IMR-90 (cell line): ENCODE data around the gene SLC6A13. TPM values are rescaled to one million over a fixed set of nuclear protein-coding genes. Genes with fewer than 3 reads are reported as not detected.
A peak's percentile ranks its signal among the peaks of the same experiment; 100 is the strongest.

Experiments
- ATAC-seq: fragments of 200-7000 bp; cut with Tn5 transposase; 2 replicates; pipeline ENCODE4 v1.9.1; 2020; ENCODE audit warnings: low read depth, mild to moderate bottlenecking, moderate library complexity
- BruUV-seq: library from RNA; stranded (reverse); fragments of 400-500 nt; replicated peaks from 2 replicates; lab custom pipeline; 2021; lab: Mats Ljungman, UMichigan
- CTCF ChIA-PET: fragments of 300-600 bp; formaldehyde crosslinking; extraction: SDS; loops from one replicate; lab custom pipeline; 2021; ENCODE audit warnings: antibody characterized with exemption; lab: Yijun Ruan, JAX
- POLR2A ChIA-PET: fragments of 300-600 bp; sonication (Branson Sonifier 250); formaldehyde crosslinking; loops from one replicate; lab custom pipeline; 2022; ENCODE audit warnings: antibody characterized with exemption; ENCODE audit not compliant: unreplicated experiment; lab: Charles Lee
- DNase-seq: peaks from one replicate; pipeline ENCODE4 v3.0.0; 2013
- H2AFZ ChIP-seq: replicated peaks from 2 replicates; pipeline ENCODE3; 2013; ENCODE audit warnings: low read length, mild to moderate bottlenecking; ENCODE audit not compliant: poor library complexity
- H2AK5ac ChIP-seq: 2 replicates; pipeline ENCODE4 v1.6.1; 2013; ENCODE audit warnings: low read depth, low read length, inconsistent platforms
- H2AK9ac ChIP-seq: replicated peaks from 2 replicates; pipeline ENCODE3; 2013; ENCODE audit warnings: mild to moderate bottlenecking, low read depth, low read length, moderate library complexity; ENCODE audit not compliant: poor library complexity
- H2BK120ac ChIP-seq: 2 replicates; pipeline ENCODE4 v1.6.1; 2013; ENCODE audit warnings: low read depth, low read length, inconsistent platforms
- H2BK15ac ChIP-seq: 3 replicates; pipeline ENCODE4 v1.6.1; 2013; ENCODE audit warnings: low read depth, low read length, inconsistent platforms
- H2BK20ac ChIP-seq: 2 replicates; pipeline ENCODE4 v1.6.1; 2013; ENCODE audit warnings: low read depth, mild to moderate bottlenecking, inconsistent platforms, low read length, moderate library complexity
- H2BK5ac ChIP-seq: 2 replicates; pipeline ENCODE4 v1.6.1; 2013; ENCODE audit warnings: mild to moderate bottlenecking, low read depth, low read length, inconsistent platforms; ENCODE audit not compliant: poor library complexity, severe bottlenecking
- H3K14ac ChIP-seq: replicated peaks from 2 replicates; pipeline ENCODE4 v1.6.1; 2013; ENCODE audit warnings: low read depth, low read length, inconsistent platforms
- H3K18ac ChIP-seq: 2 replicates; pipeline ENCODE4 v1.6.1; 2013; ENCODE audit warnings: low read depth, low read length, control low read depth
- H3K23ac ChIP-seq: 2 replicates; pipeline ENCODE4 v1.6.1; 2013; ENCODE audit warnings: low read depth, low read length, inconsistent platforms
- H3K27ac ChIP-seq: 2 replicates; pipeline ENCODE4 v1.5.1; 2013; ENCODE audit warnings: mild to moderate bottlenecking, control low read depth, low read length; ENCODE audit not compliant: insufficient read depth
- H3K27me3 ChIP-seq: 2 replicates; pipeline ENCODE4 v1.6.1; 2013; ENCODE audit warnings: low read length; ENCODE audit not compliant: control insufficient read depth, insufficient read depth
- H3K36me3 ChIP-seq: 2 replicates; pipeline ENCODE4 v1.6.1; 2013; ENCODE audit warnings: low read length, mixed read lengths; ENCODE audit not compliant: control insufficient read depth, insufficient read depth
- H3K4ac ChIP-seq: 2 replicates; pipeline ENCODE4 v1.6.1; 2013; ENCODE audit warnings: low read depth, low read length, inconsistent platforms
- H3K4me1 ChIP-seq: 2 replicates; pipeline ENCODE4 v1.6.1; 2013; ENCODE audit warnings: low read length, mixed read lengths; ENCODE audit not compliant: control insufficient read depth, insufficient read depth
- H3K4me2 ChIP-seq: 2 replicates; pipeline ENCODE4 v1.6.1; 2013; ENCODE audit warnings: low read depth, mild to moderate bottlenecking, control low read depth, low read length, moderate library complexity
- H3K4me3 ChIP-seq: 2 replicates; pipeline ENCODE4 v1.5.1; 2013; ENCODE audit warnings: low read depth, mild to moderate bottlenecking, control low read depth, low read length, moderate library complexity; ENCODE audit not compliant: insufficient read depth
- H3K56ac ChIP-seq: 2 replicates; pipeline ENCODE4 v1.6.1; 2013; ENCODE audit warnings: low read length, inconsistent platforms; ENCODE audit not compliant: insufficient read depth; ENCODE audit errors: extremely low read depth
- H3K79me1 ChIP-seq, 2 experiments: 2 replicates each; pipeline ENCODE4 v1.6.1; 2013; ENCODE audit warnings: low read length in 2 of 2, inconsistent platforms in 1 of 2, low read depth in 1 of 2
- H3K9ac ChIP-seq: 2 replicates; pipeline ENCODE4 v1.6.1; 2013; ENCODE audit warnings: low read depth, low read length, control low read depth
- H3K9me1 ChIP-seq: 2 replicates; pipeline ENCODE4 v1.6.1; 2013; ENCODE audit warnings: low read length, inconsistent platforms; ENCODE audit not compliant: insufficient read depth
- H3K9me3 ChIP-seq: 2 replicates; pipeline ENCODE4 v1.6.1; 2013; ENCODE audit warnings: low read length; ENCODE audit not compliant: control insufficient read depth, insufficient read depth
- H4K20me1 ChIP-seq: 2 replicates; pipeline ENCODE4 v1.6.1; 2013; ENCODE audit warnings: low read length, inconsistent platforms; ENCODE audit not compliant: insufficient read depth
- H4K5ac ChIP-seq: 2 replicates; pipeline ENCODE4 v1.6.1; 2013; ENCODE audit warnings: mild to moderate bottlenecking, low read depth, low read length, control low read depth
- H4K8ac ChIP-seq, 2 experiments: 2 replicates each; pipeline ENCODE4 v1.6.1; 2013; ENCODE audit warnings: low read depth in 2 of 2, low read length in 2 of 2, control low read depth in 1 of 2, inconsistent platforms in 1 of 2
- H4K91ac ChIP-seq: 2 replicates; pipeline ENCODE4 v1.6.1; 2013; ENCODE audit warnings: low read depth, low read length, inconsistent platforms; ENCODE audit not compliant: insufficient read depth
- BHLHE40 ChIP-seq: fragments of 150-350 bp; IDR thresholded peaks from 2 replicates; pipeline ENCODE4 v1.6.1; 2016; ENCODE audit warnings: mild to moderate bottlenecking, low read depth, low read length
- CEBPB ChIP-seq: IDR thresholded peaks from 2 replicates; pipeline ENCODE4 v1.6.1; 2012; ENCODE audit warnings: low read depth, low read length, improper control_type of control experiment
- CHD1 ChIP-seq: IDR thresholded peaks from 2 replicates; pipeline ENCODE4 v1.6.1; 2012; ENCODE audit warnings: low read depth, low read length, improper control_type of control experiment
- CTCF ChIP-seq: conservative IDR thresholded peaks from 2 replicates; pipeline ENCODE4 v1.5.1; 2012; ENCODE audit warnings: mild to moderate bottlenecking, low read depth, low read length, improper control_type of control experiment
- FOS ChIP-seq: fragments of 150-350 bp; IDR thresholded peaks from 2 replicates; pipeline ENCODE4 v1.6.1; 2016; ENCODE audit warnings: low read depth, low read length
- MAFK ChIP-seq: IDR thresholded peaks from 2 replicates; pipeline ENCODE4 v1.6.1; 2012; ENCODE audit warnings: low read depth, low read length, improper control_type of control experiment
- MAZ ChIP-seq: IDR thresholded peaks from 2 replicates; pipeline ENCODE4 v1.6.1; 2012; ENCODE audit warnings: low read depth, mild to moderate bottlenecking, low read length, improper control_type of control experiment, moderate library complexity, borderline replicate concordance
- MXI1 ChIP-seq: IDR thresholded peaks from 2 replicates; pipeline ENCODE4 v1.6.1; 2012; ENCODE audit warnings: low read depth, mild to moderate bottlenecking, low read length, moderate library complexity, borderline replicate concordance
- NFE2L2 ChIP-seq: fragments of 150-350 bp; IDR thresholded peaks from 2 replicates; pipeline ENCODE4 v1.6.1; 2016; ENCODE audit warnings: low read depth, mild to moderate bottlenecking, low read length
- POLR2A ChIP-seq: IDR thresholded peaks from 2 replicates; pipeline ENCODE4 v1.6.1; 2012; ENCODE audit warnings: mild to moderate bottlenecking, low read depth, low read length
- RAD21 ChIP-seq: IDR thresholded peaks from 2 replicates; pipeline ENCODE4 v1.6.1; 2012; ENCODE audit warnings: low read length, improper control_type of control experiment
- RCOR1 ChIP-seq: IDR thresholded peaks from 2 replicates; pipeline ENCODE4 v1.6.1; 2012; ENCODE audit warnings: mild to moderate bottlenecking, low read length, improper control_type of control experiment; ENCODE audit not compliant: insufficient replicate concordance
- RFX5 ChIP-seq: IDR thresholded peaks from 2 replicates; pipeline ENCODE4 v1.8.0; 2012; ENCODE audit warnings: low read depth, mild to moderate bottlenecking, low read length, moderate library complexity
- SMC3 ChIP-seq: fragments of 150-350 bp; IDR thresholded peaks from 2 replicates; pipeline ENCODE4 v1.6.1; 2016; ENCODE audit warnings: low read depth, mild to moderate bottlenecking, antibody characterized with exemption, low read length, moderate library complexity
- USF2 ChIP-seq: fragments of 150-350 bp; IDR thresholded peaks from 2 replicates; pipeline ENCODE4 v1.6.1; 2017; ENCODE audit warnings: mild to moderate bottlenecking, antibody characterized with exemption, low read length, low read depth
- WGBS, 2 experiments: methylation state at CpG; one replicate each; pipeline versions ENCODE4 v1.1.5 to v1.1.7; 2013; ENCODE audit warnings: missing lambda C conversion rate in 2 of 2; ENCODE audit not compliant: insufficient read length in 1 of 2; ENCODE audit errors: extremely low coverage in 2 of 2; 5-methylcytosine and 5-hydroxymethylcytosine counted together
- dilution Hi-C: fragments of 300-500 bp; cut with HindIII; formaldehyde crosslinking; loops from one replicate; pipeline ENCODE4 v1.14.3; 2018; ENCODE audit warnings: low sequenced_read_pairs; ENCODE audit not compliant: unreplicated experiment
- in situ Hi-C: fragments of 300-500 bp; cut with MboI; formaldehyde crosslinking; loops from 3 replicates; pipeline ENCODE4 v1.14.3; 2019; ENCODE audit warnings: low sequenced_read_pairs, inconsistent platforms, mixed read lengths
- intact Hi-C: fragments of 100-400 bp; cut with micrococcal nuclease; formaldehyde crosslinking; loops from 2 replicates; pipeline ENCODE4 v1.10.0; 2022
- polyA plus RNA-seq, 3 experiments: library from polyadenylated mRNA; depleted of rRNA; stranded (reverse); fragments of >200 nt; gene quantifications; 2 replicates each; pipeline ENCODE4 v1.2.3, GENCODE V29; 2012; ENCODE audit warnings: low replicate concordance in 1 of 3
- total RNA-seq: library from RNA; depleted of rRNA; stranded (reverse); fragments of >200 nt; gene quantifications from 2 replicates; pipeline ENCODE4 v1.2.3, GENCODE V29; 2012
- TF ChIP-seq, protein P1 (sequence below): fragments of 150-350 bp; IDR thresholded peaks from 2 replicates; pipeline ENCODE4 v1.6.1; 2016; ENCODE audit warnings: low read depth, mild to moderate bottlenecking, low read length, moderate library complexity, borderline replicate concordance

The SLC6A13 gene
- total and polyA plus RNA-seq, 2 of the 4 experiments (the other 2 are of a cell fraction) = under 0.01 to 0.10 TPM

GRCh38 chr12:181921-182320 is 80.7 kb downstream of the SLC6A13 start:
- Histone ChIP-seq H4K91ac (peak overlapping the region; percentile 86), H2AFZ (peak overlapping the region; percentile 94), H4K20me1 (no peaks in the 10 kb centered on the region), H2BK20ac (peak overlapping the region; percentile 92), H2AK9ac (peak overlapping the region; percentile 73), H3K4me2 (no peak overlapping the region), H3K18ac (no peak overlapping the region), H3K4ac (peak overlapping the region; percentile 92), H3K27ac (no peak overlapping the region; the same call in 1 of the 2 replicates), H2AK5ac (peak overlapping the region; percentile 8), H4K8ac (peak overlapping the region in 1 of 2 experiments; percentile 92; a peak in 1 of 4 replicates), H3K4me3 (no peak overlapping the region), H2BK120ac (peak overlapping the region; percentile 59), H3K4me1 (peaks cover 21% of the 10 kb centered on the region), H3K9ac (no peak overlapping the region), H2BK15ac (peak overlapping the region; percentile 56; the same call in 1 of the 3 replicates), H4K5ac (no peak overlapping the region; the same call in 1 of the 2 replicates), H3K56ac (no peak overlapping the region; the same call in 1 of the 2 replicates), H3K27me3 (no peaks in the 10 kb centered on the region), H3K23ac (no peak overlapping the region), H3K36me3 (no peaks in the 10 kb centered on the region), H3K9me3 (no peaks in the 10 kb centered on the region), H2BK5ac (peak overlapping the region; percentile 89), H3K79me1 (peaks cover 0 to 7% of the 10 kb centered on the region in 2 experiments; a peak in 1 of 4 replicates), H3K14ac (peak overlapping the region; percentile 94; the same call in 1 of the 2 replicates), H3K9me1 (peaks cover 26% of the 10 kb centered on the region)
- ChIA-PET CTCF (no interaction called here), POLR2A (no interaction called here)
- 82% methylated on average over 7 of the region's 17 CpGs; no CpG with 5 or more reads in 1 of the 2 experiments for WGBS, 2 experiments
- no TSS peak for BruUV-seq
- dilution Hi-C loops (no loop called here), in situ Hi-C loops (no loop called here), intact Hi-C loops (no loop called here)
- TF ChIP-seq, protein P1, sequence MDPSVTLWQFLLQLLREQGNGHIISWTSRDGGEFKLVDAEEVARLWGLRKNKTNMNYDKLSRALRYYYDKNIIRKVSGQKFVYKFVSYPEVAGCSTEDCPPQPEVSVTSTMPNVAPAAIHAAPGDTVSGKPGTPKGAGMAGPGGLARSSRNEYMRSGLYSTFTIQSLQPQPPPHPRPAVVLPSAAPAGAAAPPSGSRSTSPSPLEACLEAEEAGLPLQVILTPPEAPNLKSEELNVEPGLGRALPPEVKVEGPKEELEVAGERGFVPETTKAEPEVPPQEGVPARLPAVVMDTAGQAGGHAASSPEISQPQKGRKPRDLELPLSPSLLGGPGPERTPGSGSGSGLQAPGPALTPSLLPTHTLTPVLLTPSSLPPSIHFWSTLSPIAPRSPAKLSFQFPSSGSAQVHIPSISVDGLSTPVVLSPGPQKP = no peak
- TF ChIP-seq SMC3 = no peak
- no peak for TF ChIP-seq MAZ
- no peak for TF ChIP-seq RFX5
- no peak for TF ChIP-seq BHLHE40
- no peak for TF ChIP-seq CTCF
- TF ChIP-seq MXI1 = no peak
- no peak for TF ChIP-seq RCOR1
- no peak for TF ChIP-seq NFE2L2
- no peak for TF ChIP-seq FOS
- no peak for TF ChIP-seq CEBPB
- TF ChIP-seq USF2 = no peak
- TF ChIP-seq RAD21 = no peak
- TF ChIP-seq POLR2A = no peak
- TF ChIP-seq CHD1 = no peak
- no peak for TF ChIP-seq MAFK
- ATAC-seq (no peak), DNase-seq (no peak)
